GM10266 (cell line): ENCODE measurements around the gene MRPL34.
A peak's percentile ranks its signal among the peaks of the same experiment; 100 is the strongest.

Source experiments
- DNase-seq: peaks from one replicate; pipeline ENCODE4 v3.0.0; 2012; ENCODE audit errors: extremely low spot score
- TF ChIP-seq, protein P1 (sequence below): IDR thresholded peaks from 2 replicates; pipeline ENCODE4 v1.5.1; 2012; ENCODE audit warnings: mild to moderate bottlenecking, low read depth; ENCODE audit not compliant: control insufficient read depth, insufficient read depth; ENCODE audit errors: missing control alignments

The MRPL34 gene

GRCh38 chr19:17305517-17306284 is at the start of gene MRPL34:
TSS of gene MRPL34 (plus strand) at chr19:17305872. CDS start at chr19:17305893, 21 bp downstream.
- TF ChIP-seq, protein P1, sequence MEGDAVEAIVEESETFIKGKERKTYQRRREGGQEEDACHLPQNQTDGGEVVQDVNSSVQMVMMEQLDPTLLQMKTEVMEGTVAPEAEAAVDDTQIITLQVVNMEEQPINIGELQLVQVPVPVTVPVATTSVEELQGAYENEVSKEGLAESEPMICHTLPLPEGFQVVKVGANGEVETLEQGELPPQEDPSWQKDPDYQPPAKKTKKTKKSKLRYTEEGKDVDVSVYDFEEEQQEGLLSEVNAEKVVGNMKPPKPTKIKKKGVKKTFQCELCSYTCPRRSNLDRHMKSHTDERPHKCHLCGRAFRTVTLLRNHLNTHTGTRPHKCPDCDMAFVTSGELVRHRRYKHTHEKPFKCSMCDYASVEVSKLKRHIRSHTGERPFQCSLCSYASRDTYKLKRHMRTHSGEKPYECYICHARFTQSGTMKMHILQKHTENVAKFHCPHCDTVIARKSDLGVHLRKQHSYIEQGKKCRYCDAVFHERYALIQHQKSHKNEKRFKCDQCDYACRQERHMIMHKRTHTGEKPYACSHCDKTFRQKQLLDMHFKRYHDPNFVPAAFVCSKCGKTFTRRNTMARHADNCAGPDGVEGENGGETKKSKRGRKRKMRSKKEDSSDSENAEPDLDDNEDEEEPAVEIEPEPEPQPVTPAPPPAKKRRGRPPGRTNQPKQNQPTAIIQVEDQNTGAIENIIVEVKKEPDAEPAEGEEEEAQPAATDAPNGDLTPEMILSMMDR = peak; percentile 78
- DNase-seq = peak; percentile 90

DNA sequence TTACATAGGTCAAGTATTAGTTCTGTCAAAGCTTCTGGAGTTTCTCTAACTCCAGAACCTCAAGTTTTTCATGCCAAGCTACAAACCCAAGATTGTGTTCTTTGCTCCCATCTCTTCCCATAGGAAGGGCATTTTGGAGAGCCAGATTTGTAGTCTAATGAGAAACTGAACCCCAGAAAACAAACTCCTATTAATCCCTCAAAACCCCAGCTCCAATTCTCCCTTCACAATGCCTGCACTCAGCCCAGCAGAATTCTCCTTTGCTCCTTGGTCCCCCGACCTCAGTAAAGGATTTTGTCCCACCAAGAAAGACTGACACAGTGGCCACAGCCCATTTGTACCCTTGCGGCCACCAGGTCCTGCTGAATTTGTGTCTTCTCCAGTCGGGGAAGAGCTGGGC is 49.5 kb upstream of the MRPL34 start:
- no peak for DNase-seq
- TF ChIP-seq, protein P1 = no peak

- TF ChIP-seq, protein P1 = no peak
- DNase-seq = no peak
These were observed 46.4 kb upstream of the MRPL34 start for GRCh38 chr19:17259118-17259780.

DNA sequence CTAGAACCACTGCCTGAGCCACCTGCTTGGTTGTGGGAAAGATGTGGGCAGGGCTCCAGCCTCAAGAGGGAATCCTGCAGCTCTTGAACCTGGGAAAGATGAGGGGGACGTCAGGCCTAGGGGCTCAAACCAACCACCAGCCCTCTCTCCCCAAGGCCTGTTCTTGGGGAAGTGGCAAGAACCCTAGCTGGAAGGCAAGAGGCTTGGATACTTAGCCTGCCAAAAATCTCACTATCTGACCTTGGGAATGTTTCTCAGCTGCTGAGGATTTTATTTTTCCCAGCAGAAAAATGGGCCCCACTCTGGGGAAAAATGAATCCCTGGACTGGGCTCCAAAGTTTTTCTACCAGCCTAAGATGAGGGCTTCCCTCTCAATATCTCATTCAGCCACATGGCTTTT is 45.7 kb upstream of the MRPL34 start:
- no peak for DNase-seq
- TF ChIP-seq, protein P1 = no peak

DNA sequence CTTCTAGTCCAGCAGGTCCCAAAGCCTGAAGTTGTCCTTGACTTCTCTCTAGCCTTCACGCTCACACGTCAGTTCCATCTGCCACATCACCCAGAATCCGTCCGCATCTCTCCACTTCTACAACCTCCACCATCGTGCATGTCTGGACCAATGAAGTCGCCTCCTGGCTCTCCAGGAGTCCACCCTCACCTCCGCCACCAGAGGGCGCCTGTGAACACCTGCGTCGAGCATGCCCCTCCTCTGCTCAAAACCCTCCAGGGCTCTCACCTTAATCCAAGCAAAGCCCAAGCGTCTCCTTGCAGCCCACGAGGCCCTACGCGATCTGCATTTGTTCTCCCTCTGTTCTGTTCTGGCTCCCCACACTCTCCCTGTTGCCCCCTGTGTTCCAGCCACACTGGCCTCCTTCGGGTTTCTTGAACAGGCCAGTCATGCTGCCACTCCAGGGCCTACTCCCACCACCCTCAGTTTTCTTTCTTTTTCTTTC is 44.8 kb upstream of the MRPL34 start:
- DNase-seq = peak; percentile 91
- TF ChIP-seq, protein P1 = peak; percentile 95

GRCh38 chr19:17262557-17262956 is 43.1 kb upstream of the MRPL34 start:
- DNase-seq = no peak
- TF ChIP-seq, protein P1 = no peak
